ENCODE data around the gene DNAJC4.
A peak's percentile ranks its signal among the peaks of the same experiment; 100 is the strongest.

DNAJC4 gene

DNA sequence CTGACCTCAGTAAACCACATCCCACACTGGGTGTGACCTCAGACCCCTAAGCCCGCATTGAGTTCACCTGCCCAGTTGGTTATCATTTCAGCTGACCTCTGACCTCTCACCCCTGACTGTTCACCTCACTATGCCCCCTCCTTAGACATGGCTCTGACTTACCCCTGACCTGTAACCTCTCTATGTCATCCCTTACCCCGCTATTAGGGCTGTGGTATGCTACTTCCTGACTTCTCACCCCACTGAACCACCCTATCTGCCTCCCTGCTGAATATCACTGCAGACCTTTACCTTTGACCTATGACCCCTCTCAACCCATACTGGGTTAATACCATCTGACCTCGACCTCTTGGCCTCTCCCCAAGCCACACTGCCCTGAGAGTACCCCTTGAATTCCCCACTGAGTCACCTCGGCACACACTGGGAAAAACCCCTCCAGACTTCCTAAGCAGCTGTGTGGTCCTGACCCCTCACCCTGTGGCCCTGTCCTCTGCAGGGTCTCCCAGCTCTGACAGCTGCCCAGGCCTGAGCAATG lies 29.3 kb downstream of the DNAJC4 start:
- no peak for DNase-seq (ENCODE audit: low read depth in 2 of 2)

DNA sequence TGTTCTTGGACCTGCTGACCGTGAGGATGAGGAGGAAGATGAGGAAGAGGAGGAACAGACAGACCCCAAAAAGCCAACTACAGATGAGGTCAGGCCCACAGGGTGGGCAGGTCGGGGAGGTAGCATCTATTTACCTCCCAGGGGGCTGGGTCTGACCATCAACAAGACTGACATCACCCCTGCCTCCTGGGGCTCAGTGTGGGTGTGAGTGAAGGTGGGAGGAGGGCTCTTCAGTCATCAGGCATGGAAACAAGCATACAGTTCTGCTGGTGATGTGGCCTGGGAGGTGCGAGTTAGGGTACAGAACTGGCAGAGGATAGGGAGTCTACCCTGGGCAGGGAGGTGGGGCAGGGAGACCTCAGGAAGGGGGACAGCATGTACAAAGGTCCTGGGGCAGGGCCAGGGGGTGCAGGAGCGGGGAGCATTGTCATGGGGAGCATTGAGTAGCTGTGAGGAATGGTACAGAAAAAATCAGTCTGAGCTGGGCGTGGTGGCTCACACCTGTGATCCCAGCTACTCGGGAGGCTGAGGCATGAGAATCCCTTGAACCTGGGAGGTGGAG lies 29.9 kb downstream of the DNAJC4 start:
- DNase-seq (ENCODE audit: low read depth in 2 of 2) = no peak

DNA sequence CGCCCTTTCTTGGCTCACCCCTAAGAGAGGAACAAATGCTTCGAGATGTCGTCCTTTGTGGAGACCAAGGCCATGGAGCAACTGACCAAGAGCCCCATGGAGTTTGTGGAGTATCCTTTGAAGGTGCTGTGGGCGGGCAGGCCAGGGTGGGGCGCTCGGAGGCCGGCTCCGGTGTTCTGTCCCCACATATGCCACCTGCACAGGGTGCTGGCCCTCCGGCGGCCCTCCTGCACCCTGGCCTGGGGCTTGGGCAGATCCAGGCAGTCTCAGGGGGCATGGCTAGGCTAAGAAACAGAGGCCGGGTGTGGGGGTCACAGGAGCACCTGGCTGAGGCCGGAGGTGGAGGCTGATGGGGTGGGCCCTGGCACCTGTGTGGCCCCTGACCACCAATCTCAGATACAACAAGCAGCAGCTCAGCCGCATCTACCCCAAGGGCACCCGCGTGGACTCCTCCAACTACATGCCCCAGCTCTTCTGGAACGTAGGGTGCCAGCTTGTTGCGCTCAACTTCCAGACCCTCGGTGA lies 31.3 kb downstream of the DNAJC4 start:
- DNase-seq (ENCODE audit: low read depth in 2 of 2) = no peak

DNA sequence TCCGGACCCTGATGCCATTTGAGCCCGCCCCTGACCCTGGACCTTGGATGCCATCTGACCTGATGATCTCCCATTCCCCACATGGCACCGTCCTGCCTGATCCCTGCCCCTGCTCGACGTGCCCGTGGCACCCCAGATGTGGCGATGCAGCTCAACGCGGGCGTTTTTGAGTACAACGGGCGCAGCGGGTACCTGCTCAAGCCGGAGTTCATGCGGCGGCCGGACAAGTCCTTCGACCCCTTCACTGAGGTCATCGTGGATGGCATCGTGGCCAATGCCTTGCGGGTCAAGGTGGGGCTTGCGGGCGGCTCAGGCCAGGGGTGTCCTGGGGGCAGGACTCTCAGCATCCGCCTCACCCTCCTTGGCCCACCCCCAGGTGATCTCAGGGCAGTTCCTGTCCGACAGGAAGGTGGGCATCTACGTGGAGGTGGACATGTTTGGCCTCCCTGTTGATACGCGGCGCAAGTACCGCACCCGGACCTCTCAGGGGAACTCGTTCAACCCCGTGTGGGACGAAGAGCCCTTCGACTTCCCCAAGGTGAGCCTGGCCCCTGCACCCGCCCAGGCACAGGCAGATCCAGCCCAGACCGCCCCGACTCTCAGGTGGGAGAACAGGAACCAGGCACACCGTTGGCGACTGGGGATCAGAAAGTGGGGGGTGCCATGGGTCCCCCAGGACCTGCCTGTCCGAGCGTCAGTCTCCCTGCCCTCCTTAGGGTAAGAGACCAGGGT lies 32.1 kb downstream of the DNAJC4 start:
- DNase-seq (ENCODE audit: low read depth in 2 of 2) = no peak

DNA sequence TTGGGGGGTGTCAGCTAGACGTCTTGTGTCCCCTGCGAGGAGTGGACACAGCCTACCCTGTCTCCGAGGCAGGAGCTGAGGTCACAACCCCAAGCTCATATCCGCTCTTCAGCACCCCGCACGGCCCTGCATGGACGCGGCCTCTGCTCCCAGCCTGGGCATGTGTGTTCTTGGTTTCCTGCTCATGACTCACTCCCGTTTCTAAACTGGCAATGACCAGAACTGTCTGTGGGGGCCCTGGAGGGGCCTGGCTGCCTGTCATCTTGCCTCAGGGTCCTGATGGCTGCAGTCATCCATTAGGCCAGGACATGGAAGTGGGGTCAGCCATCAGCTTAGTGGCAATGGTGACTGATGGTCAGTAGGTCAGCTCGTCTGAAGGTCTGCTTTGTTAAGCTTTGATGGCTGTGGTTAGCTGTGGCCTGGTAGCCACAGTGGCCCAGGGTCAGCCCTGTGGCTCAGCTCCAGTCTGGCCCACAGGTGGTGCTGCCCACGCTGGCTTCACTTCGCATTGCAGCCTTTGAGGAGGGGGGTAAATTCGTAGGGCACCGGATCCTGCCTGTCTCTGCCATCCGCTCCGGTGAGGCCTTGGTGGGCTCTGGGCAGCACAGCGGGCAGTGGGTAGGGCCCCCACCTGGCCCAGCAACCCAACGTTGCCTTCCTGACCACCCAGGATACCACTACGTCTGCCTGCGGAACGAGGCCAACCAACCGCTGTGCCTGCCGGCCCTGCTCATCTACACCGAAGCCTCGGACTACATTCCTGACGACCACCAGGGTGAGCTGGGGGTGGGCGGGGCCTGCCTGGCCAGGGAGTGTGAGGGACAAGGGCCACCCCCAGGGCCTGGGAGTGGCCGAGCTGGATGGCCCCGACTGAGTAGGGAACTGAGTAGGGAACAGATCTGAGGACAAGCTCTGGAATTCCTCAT lies 32.9 kb downstream of the DNAJC4 start:
- no peak for DNase-seq (ENCODE audit: low read depth in 2 of 2)

DNA sequence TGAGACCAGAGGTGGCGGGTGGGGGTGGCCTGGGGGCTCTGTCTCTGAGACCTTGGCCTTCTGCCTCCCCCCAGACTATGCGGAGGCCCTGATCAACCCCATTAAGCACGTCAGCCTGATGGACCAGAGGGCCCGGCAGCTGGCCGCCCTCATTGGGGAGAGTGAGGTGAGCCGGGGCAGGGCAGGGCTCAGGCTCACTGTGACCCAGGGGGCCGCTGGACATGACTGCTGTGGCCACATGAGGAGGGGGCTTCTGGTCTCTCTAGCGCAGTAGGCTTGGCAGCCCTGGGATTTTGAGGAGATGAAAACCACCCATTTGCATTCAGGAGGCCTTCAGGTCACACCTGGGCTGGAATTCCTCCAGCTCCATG lies 33.6 kb downstream of the DNAJC4 start:
- no peak for DNase-seq (ENCODE audit: low read depth in 2 of 2)

DNA sequence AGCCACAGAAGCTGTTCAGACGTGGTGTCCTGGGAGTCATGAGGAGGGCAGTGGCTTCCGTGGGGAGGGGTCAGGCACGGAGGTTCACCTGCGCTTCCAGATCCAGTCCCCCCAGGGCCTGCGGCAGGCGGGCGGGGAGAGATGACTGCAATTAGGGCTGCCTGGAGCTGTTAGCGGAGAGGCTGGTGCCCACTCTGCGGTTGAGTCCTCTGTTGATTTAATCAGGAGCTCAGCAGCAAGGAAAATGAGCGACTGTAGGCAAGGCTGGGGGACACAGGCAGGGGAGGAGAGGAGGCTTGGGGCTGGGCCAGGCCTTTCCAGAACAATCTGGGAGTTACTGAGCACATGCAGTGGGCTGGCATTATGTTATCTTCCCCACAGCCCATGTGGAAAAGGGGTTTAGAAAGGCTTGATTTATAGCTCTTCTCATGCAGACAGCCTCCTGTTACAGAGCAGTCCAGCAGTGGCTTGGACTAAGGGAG lies 34.1 kb downstream of the DNAJC4 start:
- DNase-seq (ENCODE audit: low read depth in 2 of 2) = no peak

DNA sequence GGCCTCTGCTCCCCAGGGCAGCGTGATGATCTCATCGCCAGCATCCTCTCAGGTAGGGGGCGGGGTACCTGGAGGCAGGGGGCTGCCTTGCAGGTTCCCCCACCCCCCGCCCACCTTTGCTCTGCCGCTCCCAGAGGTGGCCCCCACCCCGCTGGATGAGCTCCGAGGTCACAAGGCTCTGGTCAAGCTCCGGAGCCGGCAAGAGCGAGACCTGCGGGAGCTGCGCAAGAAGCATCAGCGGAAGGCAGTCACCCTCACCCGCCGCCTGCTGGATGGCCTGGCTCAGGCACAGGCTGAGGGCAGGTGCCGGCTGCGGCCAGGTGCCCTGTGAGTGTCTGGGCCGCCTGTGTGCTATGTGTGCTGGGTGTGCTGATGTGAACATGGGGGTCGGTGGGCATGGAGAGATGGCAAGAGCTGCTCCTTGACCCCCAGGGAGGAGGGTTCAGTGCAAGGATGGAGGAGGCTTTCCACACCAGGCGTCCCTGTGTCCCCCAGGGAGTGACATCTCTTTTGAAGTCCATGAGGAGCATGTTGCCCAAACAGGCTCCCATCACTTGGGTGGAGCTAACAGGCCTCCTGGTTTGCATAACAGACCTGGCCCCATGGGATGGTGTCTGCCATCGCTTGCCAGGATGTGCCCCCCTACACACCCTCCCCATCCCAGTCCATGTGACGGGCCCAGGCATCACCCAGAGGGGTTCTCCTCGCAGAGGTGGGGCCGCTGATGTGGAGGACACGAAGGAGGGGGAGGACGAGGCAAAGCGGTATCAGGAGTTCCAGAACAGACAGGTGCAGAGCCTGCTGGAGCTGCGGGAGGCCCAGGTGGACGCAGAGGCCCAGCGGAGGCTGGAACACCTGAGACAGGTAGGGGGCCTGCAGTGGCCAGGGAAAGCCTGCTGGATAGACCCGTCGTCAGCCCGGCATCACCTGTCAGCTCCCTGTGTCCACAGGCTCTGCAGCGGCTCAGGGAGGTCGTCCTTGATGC lies 35.1 kb downstream of the DNAJC4 start:
- DNase-seq (ENCODE audit: low read depth in 2 of 2) = no peak

DNA sequence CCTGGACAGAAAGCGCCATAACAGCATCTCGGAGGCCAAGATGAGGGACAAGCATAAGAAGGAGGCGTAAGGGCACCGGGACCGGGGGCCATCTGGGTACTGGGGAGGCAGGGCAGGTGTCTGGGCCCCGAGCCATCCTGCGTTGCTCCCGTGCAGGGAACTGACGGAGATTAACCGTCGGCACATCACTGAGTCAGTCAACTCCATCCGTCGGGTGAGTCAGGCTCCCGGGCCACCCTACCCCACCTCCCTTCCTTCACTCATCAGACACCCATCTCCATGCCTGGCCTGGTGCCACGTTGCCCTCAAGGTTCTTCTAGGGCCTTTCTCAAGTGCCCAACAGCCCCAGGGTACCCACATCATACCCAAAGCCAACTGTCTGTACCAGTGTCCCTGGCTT lies 36.0 kb downstream of the DNAJC4 start:
- no peak for DNase-seq (ENCODE audit: low read depth in 2 of 2)

DNA sequence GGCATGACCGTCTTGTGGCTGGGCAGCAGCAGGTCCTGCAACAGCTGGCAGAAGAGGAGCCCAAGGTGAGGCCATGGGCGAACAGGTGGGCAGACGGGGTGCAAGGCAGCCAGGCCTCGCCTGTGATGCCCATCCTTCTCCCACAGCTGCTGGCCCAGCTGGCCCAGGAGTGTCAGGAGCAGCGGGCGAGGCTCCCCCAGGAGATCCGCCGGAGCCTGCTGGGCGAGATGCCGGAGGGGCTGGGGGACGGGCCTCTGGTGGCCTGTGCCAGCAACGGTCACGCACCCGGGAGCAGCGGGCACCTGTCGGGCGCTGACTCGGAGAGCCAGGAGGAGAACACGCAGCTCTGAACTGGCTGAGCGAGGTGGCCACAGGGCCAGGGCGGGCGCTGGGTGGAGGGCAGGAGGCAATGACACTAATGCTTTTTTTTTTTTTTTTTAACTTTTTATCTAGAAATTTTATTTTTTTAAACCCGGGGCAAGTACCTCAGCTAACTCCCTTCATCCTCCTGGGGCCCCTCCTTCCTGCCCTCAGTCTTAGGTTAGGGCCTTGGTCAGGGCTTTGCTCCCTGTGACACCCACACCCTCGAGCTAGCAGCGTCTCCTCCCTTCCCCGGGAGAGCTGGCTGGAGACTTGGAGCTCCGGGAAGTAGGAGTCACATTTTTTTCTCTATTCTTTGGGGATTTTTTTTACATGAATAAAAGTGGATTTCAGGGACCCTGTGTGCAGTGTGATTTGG lies 37.0 kb downstream of the DNAJC4 start:
- no peak for DNase-seq (ENCODE audit: low read depth in 2 of 2)

DNA sequence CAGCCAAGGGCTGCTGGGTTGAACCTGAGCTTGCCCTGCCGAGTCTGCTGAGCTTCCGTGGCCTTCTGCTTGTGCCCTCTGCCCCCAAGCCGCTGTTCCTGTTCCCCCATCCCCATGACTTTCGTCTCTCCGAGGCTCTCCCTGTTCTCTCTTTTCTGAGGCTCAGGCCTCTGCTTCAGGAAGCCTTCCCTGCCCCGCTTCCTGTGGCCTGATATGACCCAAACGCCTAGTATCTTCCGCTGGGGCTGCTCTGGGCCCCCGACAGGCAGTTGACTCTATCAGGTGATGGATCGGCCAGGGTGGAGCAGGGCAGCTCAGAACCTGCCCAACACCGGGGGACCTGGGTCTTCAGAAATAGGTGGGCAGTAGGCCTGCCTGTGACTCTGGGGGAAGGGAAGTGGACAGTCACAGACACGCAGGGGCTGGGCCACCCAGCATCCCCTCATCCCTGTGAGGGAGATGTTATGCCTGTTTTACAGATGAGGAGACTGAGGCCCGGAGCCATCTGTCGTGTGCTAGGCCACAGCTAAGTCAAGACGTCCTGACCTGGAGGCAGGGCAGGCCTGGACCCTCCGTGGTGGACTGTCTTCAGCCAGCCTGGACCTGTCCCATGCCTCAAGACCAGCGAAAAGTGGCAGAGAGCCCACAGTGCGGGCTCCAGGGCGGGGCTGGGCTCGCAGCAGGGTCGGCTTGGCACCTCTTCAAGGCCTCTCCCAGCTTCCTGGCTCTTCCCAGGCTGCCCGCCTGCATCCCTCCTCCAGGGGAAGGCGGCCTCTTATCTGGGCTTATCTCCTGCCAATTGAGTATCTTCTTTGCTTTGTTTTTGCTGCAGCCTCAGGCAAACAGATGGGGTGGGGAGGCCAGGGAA lies 37.9 kb downstream of the DNAJC4 start:
- no peak for DNase-seq (ENCODE audit: low read depth in 2 of 2)

DNA sequence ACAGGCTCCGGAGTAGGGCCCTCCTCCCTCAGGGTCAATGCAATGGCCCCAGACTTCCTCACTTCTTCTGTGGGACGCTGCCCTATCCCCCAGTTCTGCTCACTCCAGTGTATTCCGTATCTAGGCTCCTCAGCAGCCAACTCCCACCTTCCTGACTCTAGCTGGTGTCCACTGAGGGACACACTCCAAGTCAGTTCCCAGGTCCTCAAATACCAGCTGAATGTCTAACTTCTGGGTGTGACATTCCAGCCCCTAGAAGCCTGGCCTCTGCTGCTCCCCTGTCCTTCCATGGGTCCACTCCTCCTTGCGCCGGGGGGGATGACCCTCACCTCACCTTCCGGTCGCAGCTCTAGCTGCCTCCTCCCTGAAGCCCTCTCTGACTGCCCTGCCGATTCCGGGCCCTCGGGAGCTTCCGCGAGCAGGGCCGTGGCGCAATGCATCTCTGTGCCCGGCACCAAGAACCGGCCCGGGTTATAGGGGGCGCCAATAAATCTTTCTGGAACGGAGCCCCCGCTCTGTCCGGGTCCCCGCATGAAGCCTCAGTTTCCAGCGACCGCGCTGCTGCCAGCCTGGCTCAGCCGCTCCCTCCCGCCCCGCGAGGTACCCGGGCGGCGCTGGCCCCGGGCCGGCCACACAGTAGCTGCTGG lies 38.7 kb downstream of the DNAJC4 start:
- DNase-seq (ENCODE audit: low read depth in 2 of 2) = no peak

DNA sequence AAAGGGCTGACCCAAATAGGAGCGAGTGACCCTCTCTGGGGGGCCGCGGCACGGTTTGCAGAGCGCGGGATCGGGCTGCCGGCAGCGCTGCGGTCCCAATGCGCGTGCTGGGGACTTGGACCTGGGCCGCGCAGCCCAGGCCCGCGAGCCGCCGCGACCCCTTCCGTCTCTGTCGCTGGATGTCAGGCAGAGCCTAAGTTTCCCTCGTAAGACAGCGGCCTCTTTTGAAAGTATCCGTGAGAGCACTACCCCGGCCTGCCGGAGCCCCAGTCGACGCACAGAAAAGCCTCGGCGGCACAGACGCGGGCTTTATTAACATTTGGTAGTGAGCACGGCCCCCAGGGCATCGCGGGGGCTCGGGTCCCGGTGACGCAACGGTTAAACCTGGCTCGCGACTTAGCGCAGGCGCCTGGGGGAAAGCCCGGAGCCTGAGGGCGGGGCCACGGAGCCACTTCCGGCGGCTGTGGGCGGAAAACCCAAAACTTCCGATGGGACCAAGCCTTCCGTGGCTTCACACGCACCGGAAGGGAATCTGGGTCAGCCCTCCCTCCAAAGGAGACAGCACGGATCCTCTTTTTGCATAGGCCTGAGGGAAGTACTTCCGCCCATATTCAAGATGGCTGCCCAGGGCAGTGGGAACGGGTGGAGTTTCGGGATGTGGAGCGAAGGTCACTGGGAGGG lies 39.3 kb downstream of the DNAJC4 start:
- DNase-seq (ENCODE audit: low read depth in 2 of 2) = peak; percentile 94 to 95

DNA sequence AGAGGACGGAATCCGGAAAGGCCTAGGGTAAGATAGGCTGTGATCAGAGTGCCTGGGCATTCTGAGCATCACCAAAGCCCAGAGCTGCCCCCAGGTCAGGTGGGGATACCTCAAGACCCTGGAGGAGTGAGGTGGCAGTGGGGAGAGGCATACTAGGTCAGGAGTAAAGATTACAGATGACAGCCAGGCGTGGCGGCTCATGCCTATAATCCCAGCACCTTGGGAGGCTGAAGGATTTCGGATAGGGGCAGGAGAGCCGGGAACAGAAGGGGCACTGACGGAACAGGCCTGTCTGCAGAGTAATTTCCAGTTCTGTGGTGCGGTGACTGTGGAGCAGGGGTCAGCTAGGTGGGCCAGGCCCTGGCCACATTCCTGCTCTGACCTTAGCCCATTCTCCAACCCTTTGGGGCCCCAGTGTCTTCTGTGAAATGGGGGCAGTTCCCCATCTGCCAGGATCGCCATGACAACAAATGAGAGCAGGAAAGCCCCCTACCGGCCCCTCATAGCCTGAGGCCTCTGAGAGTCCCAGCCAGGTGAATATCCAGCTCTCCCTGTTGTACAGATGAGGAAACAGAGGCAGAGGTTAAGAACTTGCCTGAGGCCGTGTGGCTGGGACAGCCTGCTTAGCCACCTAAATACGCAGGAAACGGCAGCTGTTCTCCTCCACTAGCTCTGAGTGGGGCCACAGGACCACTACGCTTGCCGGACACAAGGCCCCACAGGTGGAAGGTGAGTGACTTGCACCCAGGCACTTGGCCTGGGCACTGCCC lies 44.9 kb downstream of the DNAJC4 start:
- no peak for DNase-seq (ENCODE audit: low read depth in 2 of 2)

DNA sequence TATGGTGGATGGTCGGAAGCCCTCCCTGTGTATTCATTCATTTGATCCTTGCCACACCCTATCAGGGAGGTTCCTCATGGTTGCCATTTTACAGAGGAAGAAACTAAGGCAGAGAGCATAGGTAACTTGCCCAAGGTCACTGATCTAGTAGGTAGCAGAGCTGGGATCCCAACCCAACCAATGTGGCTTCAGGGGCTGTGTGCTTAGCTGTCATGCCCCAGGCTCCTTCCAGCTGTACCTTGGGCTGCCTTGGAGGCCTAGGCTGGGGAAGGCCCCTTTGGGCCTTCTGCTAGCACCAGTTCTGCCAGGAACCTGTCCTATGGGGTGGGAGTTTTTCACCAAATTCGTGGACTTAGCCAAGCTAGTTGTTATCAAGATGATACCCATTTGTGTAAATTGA lies 45.5 kb downstream of the DNAJC4 start:
- DNase-seq (ENCODE audit: low read depth in 2 of 2) = no peak

DNA sequence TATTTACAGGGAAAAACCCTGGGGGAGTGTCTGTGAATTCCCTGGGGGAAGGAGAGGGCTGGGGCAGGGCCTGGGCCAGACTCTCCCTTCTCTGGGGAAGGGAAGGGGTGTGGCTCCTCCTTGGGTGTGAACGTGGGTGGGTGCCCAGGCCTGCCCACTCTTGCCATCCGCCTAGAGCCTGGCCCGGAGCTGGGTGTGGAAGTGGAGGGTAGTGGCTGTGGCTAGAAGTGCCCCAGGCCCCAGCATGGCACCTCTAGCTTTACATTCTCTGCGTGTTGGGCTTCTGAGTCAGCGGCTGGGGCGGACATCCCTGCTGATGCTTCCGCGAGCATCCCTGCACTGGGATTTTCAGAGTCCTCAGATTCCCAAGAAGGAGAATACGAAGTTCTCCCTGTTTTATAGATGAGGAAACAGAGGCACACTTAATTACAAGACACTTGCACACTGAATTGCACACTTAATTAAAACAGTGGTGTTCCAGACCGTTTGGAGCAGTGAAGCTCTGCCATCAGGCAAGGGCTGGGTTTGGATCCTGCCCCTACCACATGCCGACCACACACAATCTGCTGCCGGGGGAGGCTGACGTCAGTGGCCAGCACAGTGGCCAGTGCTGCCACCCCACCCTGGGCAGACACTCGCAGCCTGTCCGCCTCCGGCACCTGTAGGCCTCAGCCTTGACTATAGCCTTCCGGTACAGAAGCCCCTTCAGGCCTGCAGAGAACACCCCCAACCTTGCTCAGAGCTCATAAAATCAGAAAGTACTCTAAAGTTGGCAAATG lies 46.5 kb downstream of the DNAJC4 start:
- DNase-seq (ENCODE audit: low read depth in 2 of 2) = no peak

Measured in stimulated activated CD8-positive, alpha-beta memory T cell treated with anti-CD3 and anti-CD28 coated beads, Interleukin-7, amount 100 ng/mL, for 1 hour (primary cell).